ENCODE measurements around the gene KLHL42.
A peak's percentile ranks its signal among the peaks of the same experiment; 100 is the strongest.

KLHL42 gene

DNA sequence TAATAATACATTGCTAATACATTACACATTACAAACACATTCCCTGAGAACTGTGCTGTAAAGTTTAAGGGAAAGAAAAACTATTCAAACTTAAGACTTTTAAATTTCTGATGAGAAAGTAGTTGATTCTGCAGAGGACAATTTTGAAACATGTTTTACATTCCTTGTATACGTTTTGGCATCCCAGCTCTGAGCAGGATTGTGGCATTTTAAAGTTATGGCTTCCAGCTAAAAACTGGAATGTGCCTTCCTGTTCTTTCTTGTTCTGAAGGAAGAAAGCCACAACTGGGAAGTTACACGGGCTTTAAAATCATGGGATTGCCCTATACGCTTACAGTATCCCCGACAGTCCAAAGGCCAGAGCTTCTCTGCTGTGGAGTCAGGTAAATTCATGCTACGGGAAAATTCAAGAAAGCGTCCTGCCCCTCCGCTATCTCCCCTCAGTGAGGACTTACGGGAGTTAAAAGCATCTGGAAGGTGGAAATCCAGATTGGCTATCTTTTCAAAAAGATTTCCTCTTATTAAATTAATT, 10.8 kb upstream of the KLHL42 start:
- no peak for TF ChIP-seq ZNF274 (IDR thresholded peaks at IDR 0.05; ENCODE audit: low read depth, low read length)
- H3K4me3 ChIP-seq (ENCODE audit: low read length), result no peak overlapping the region

DNA sequence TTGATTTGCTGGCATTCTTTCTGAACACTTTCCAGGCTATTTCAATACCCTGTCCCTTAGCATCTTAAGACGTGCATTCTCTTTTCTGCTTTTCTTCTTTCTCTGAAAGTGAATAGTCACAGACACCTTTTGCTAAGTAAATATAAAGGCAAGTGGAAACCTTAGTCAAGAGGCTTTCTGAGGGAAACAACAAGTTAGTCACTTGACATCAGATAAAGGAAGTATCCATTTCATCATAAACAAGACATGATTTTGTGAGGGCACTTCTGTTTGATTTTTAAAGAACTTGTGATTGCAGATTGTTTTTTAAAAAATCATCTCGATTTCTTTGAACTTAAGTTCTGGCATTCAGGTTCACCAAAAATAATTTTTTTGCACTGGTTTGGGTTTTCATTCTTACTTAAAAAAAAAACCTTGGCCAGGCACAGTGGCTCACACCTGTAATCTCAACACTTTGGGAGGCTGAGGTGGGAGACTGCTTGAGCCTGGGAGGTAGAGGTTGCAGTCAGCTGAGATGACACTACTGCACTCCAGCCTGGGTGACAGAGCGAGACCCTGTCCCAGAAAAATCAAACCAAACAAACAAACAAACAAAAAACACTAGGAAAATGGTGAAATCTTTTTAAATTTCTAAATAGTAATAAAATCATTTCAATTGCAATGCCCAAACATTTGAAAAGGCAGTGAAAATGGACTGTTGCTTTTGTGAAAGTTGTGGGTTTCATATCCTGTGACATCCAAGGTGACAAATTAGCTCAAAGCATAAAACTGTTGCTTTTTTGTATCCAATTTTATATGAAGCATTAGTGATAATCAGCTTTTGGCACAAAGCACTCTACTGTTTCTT, 8.3 kb upstream of the KLHL42 start:
- no peak for TF ChIP-seq ZNF274 (IDR thresholded peaks at IDR 0.05; ENCODE audit: low read depth, low read length)
- H3K4me3 ChIP-seq (ENCODE audit: low read length), result no peak overlapping the region

DNA sequence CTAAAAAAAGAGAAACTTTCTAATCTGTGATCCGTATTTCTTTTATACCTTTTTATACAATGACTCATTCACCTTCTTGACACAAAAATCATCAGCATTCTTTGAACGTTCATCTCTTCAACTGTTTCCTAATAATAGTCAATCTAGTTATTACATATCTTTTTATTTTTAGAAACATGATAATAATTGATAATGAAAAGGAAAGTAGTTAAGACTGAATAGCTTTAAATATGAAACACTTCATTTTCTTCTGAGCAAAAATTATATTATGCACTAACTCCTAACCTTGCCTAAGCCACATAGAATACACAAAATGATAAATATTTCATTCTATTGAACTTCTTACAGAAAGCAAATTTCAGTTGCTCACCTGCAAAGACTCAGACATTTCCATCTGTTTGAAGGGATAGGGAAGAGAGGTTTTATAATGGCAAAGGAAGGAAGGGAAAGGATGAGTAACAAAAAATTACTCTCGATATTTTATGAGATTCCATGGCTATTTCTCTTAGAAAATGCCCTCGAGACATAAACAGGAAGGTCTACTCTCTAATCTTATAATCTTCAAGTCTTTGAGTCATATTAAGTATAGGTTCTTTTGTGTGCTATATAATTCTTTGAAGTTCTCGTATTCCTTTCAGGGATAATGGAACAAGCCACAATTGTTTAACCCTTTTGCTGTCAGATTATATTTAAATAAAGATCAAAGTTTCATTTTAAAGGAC, 7.5 kb upstream of the KLHL42 start:
- TF ChIP-seq ZNF274 (IDR thresholded peaks at IDR 0.05; ENCODE audit: low read depth, low read length), result no peak
- no peak overlapping the region for H3K4me3 ChIP-seq (ENCODE audit: low read length)

DNA sequence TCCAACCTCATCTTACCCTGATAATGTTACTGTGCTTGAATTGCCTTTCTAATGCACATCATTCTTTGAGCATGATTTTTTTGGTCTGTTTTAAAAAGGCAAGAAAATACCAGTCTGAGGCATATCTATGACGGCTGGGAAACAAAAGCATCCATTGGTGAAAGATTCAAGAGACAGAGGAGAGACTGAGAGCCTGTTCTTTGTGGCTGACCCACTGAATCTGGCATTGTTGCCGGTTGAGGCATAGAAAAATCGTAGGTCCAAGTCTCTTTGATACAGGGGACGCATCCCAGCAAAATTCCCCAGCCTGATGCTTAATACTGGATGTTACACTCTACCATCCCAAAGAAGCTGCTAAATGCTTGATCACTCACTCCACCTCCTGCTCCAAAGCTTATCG, 2.9 kb upstream of the KLHL42 start:
- H3K4me3 ChIP-seq (ENCODE audit: low read length), result no peak overlapping the region
- TF ChIP-seq ZNF274 (IDR thresholded peaks at IDR 0.05; ENCODE audit: low read depth, low read length), result no peak

DNA sequence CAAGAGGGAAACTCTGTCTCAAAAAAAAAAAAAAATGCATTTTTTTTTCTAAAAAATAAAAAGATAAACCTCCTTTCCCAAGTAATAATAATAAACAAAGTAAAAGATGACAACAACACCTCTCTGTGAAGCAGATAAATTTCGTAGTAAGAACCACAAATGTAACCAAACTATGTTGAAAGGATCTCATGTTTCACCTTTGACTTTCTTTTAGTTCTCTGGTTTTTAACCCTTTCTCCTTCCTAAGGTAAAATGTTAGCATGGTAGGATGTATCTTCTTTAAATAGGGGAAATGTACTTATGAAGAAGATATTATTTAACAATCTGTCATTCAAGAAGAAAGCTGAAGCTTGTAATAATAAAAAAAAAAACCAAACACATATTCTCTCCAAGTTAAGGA, 1.8 kb upstream of the KLHL42 start:
- no peak overlapping the region for H3K4me3 ChIP-seq (ENCODE audit: low read length)
- no peak for TF ChIP-seq ZNF274 (IDR thresholded peaks at IDR 0.05; ENCODE audit: low read depth, low read length)

DNA sequence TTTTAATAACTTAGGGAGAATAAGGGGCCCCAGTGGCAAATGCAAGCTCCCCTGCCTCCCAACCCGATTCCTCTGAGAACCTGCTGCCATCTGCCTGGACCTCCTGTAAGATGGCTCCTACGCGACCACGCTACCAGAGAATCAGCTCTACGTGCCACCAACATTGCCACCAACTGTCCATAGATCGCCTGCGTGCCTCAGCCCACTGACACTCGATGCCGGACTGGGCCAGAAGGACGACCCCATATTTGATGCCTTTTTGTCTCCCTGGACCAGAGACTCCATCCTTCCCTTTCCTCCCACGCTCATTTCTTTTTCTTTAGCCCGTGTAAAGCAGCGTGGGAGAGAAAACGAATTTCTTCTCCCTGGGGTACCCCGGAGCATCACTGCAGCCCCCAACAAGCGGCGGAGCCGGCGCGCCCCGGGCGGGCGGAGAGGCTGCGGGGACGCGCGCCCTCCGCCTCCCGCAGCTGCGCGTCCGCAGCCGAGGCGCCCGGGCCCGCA, 565 bp upstream of the KLHL42 start:
- peak overlapping the region; percentile 77 for H3K4me3 ChIP-seq (ENCODE audit: low read length)
- TF ChIP-seq ZNF274 (IDR thresholded peaks at IDR 0.05; ENCODE audit: low read depth, low read length), result no peak

DNA sequence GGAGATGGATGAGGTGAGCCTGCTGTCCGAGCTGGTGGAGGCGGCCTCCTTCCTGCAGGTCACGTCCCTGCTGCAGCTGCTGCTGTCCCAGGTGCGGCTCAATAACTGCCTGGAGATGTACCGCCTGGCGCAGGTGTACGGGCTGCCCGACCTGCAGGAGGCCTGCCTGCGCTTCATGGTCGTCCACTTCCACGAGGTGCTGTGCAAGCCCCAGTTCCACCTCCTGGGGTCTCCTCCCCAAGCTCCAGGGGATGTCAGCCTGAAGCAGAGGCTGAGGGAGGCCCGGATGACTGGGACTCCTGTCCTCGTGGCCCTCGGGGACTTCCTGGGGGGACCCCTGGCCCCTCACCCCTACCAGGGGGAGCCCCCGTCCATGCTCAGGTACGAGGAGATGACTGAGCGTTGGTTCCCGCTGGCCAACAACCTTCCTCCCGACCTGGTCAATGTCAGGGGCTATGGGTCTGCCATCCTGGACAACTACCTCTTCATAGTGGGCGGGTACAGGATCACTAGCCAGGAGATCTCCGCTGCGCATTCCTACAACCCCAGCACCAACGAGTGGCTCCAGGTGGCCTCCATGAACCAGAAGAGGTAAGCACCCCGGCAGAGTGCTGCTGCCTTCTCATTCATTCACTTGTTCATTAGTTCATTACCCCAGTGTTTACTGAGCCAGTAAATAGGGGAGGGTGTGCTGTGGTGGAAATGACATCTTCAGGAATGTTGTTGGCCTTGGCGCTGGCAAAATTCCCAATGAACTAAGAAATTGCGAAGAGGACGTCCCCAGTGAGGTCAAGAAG, 777 bp downstream of the KLHL42 start:
- TF ChIP-seq ZNF274 (IDR thresholded peaks at IDR 0.05; ENCODE audit: low read depth, low read length), result no peak
- H3K4me3 ChIP-seq (ENCODE audit: low read length), result peak overlapping the region; percentile 77

DNA sequence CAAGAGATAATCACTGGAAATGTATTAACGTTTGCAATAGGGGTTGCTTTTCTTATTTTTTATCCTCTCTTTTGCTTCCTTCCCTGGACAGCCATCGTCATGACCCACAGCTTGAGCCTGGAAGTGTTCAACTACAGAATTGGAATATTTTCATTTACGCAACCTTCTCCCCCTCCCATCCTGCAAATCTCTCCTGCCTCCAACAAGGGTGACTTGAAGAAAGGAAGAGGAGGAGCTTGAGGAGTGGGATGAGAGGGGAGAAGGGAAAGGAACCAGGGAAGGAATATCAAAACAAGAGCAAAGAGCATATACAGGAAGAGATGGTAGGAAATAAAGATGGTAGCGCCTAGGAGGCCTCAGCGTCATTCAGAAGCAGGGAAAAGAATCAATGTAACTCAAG, 1.6 kb downstream of the KLHL42 start:
- no peak for TF ChIP-seq ZNF274 (IDR thresholded peaks at IDR 0.05; ENCODE audit: low read depth, low read length)
- peak overlapping the region; percentile 23; the same call in 1 of the 2 replicates for H3K4me3 ChIP-seq (ENCODE audit: low read length)

DNA sequence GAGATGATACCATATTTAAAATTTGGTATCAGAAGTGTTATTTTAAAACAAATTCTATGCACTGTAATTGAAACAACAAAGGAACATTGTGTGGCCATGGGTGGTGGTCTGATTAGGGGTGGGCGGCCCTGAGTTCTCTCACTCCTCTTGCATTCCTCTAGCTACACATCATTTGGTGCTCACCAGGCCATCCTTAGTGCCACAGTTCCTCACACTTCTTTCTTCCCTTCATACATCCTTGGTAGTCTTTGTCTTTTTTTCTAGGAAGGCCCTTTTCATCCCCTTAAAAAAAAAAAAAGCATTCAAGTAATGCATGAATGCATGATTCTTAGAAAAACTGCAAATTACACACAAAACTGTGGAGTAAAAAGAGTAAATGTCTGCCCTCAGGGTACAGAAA, 2.4 kb downstream of the KLHL42 start:
- no peak for TF ChIP-seq ZNF274 (IDR thresholded peaks at IDR 0.05; ENCODE audit: low read depth, low read length)
- H3K4me3 ChIP-seq (ENCODE audit: low read length), result no peak overlapping the region

DNA sequence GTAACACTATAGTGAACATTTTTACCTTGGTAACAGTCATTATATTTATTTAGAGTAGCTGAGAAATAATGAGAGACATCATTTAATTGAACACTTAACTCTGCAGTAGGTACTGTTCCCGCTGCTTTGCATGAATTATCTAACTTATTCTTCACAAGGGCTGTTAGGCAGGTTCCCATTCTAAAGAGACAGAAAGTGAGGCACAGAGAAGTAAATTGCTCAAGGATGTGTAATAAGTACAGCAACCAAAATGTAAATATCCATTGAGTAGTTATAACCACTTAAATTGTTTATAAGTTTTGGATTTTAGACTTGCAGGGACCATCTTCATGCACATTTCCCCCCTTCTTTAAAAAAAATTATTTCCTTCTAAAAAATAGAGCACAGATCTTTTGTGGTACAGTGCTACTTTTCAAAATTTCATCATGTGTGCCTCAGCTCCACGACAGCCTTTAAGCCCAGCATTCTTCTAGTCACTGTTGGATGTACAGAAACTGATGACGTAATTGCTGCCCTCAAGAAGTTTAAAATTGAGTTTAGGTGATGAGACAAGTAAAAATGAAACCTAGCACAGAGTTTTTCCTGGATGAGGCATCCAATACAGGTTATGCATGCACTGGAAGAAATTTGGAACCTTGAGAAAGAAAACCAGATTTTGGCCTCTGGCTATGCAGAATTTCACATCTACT, 6.0 kb downstream of the KLHL42 start:
- no peak for TF ChIP-seq ZNF274 (IDR thresholded peaks at IDR 0.05; ENCODE audit: low read depth, low read length)
- H3K4me3 ChIP-seq (ENCODE audit: low read length), result no peak overlapping the region

DNA sequence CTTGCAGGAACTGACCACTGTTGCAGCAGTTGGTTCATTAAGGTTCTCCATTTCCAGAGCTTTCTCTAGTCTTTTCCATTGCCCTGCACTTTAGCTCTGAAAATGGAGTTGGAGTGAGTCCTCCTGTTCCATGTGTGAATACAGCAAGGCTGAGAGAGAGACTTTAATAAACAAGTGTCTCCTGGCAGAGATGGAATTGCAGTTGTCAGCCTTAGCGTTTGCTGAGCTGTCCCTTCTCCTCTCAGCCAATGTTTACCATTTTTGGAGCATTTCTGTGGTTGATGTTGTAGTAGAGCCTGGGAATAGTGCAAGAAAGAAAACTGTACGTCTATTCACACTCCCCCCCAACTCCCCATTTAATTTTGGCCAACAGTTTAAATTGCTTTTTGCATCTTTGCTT, 7.5 kb downstream of the KLHL42 start:
- TF ChIP-seq ZNF274 (IDR thresholded peaks at IDR 0.05; ENCODE audit: low read depth, low read length), result no peak
- no peak overlapping the region for H3K4me3 ChIP-seq (ENCODE audit: low read length)

DNA sequence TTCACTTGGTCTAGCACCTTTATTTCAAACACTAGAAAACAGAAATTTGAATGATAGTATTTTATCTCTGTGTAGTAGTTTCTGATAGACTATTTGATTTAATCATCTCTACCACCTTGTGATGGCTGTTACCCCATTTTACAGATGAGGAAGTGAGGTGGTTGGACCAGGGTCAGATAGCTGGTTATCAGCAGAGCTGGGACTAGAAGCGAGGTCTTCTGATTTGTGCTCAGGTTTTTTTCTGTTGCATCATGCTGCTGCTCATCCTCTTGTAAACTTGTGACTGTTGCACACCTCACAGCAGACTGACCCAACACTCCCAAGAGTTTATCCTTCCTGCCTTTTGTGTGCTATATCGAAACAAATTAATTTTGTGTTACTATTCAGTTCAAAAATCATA, 10.1 kb downstream of the KLHL42 start:
- H3K4me3 ChIP-seq (ENCODE audit: low read length), result no peak overlapping the region
- TF ChIP-seq ZNF274 (IDR thresholded peaks at IDR 0.05; ENCODE audit: low read depth, low read length), result no peak

DNA sequence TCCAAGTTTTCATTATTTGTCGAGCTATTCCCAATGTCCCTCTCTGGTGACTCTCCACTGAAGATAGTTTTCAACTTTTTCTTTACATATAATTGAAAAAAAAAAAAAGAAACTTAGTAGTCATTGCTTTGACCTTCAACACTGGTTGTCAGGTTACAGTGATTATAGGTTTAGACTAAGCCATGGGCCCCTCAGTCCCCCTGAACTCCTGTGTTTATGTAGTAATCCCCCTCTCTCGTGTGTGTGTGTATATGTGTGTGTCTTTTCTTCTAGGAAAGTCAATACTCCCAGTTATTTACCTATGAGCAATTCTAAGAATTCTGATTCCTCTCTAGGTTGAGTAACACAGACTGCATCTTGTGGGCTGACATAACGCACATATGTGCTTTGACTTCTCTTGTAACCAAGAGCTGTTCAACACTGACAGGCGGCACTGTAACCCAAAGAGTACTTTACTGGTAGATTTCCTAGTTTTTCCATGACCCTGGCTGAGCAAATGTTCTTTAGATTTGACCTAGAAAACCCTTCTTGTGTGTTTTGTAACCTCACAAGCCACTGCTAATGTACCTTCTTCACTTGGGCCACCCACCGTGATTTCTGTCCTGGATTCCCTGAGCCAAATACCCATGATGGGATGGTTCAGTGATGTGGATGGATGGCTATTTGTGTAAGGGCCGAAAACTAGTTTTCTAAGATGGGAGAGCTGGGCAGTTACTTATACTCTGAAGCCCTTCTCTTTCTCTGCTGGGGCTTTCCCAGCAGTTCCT, 15.0 kb downstream of the KLHL42 start:
- no peak for TF ChIP-seq ZNF274 (IDR thresholded peaks at IDR 0.05; ENCODE audit: low read depth, low read length)
- H3K4me3 ChIP-seq (ENCODE audit: low read length), result no peak overlapping the region

Data from GM08714 (cell line).